HG03196 (cell line): ENCODE results near the gene BAX.

Experiments
- ATAC-seq: cut with Tn5 transposase; IDR thresholded peaks from one replicate; pipeline ENCODE4 v1.9.1; 2021; ENCODE audit not compliant: unreplicated experiment

Gene BAX

DNA sequence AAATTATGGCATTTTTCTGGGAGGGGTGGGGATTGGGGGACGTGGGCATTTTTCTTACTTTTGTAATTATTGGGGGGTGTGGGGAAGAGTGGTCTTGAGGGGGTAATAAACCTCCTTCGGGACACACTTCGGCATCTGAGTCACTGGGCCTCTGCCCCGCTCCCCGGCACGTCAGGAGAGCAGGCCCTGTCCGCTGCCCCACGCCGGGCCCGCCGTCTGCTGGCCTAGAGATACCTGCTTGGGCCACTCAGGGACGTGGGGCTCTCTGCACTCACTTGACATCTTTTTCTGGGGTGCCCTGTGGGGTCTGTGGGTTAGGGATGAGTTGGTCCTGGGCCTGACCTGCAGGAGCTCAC lies 7.0 kb downstream of the BAX start:
- no peak for ATAC-seq

DNA sequence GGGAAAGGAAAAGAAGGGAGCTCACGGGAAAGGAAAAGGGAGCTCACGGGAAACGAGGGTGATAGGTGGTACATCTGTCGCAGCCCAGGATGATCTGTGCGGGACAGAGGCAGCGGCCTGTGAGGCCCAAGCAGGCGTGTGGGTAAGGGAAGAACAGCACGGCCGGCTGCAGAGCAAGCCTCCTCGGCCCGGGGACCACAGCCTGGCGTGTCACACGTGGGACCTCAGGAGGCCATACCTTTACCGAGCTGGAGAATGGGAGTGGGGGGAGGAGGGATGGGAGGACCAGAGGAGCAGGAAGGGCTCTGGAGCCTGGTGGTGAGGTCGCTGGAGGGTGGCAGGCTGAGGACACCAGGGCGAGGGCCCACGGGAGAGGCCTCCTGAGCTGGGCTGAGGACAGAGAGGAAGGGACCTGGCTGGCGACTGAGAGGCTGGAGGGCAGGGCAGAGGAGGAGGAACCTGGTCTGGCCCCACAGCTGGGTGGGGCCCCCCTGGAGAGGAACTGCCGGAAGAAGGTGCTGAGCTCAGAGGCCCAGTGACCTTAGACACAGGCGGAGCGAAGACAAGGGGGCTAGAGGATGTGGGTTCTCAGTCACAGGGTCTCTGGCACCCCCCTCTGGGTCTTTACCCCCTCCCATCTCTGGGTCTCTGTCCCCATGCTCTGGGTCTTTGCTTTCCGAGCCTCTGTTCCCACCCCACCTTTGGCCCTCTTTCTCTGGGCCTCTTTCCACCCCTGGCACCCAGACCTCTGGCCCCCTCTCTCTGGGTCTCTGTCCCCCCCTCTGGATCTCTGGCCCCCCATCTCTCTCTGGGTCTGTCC lies 7.6 kb downstream of the BAX start:
- no peak for ATAC-seq

DNA sequence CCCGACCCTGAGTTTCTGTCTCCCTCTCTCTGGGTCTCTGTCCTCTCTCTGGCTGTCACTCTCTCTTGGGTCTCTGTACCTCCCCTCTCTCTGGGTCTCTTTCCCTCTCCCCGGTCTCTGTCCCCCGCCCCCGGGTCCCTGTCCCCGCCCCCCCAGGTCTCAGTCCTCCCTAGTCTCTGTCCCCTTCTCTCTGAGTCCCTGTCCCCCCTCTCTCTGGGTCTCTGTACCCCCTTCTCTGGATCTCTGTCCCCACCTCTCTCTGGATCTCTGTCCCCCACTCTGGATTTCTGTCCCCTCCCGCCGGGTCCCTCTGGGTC lies 8.1 kb downstream of the BAX start:
- no peak for ATAC-seq

DNA sequence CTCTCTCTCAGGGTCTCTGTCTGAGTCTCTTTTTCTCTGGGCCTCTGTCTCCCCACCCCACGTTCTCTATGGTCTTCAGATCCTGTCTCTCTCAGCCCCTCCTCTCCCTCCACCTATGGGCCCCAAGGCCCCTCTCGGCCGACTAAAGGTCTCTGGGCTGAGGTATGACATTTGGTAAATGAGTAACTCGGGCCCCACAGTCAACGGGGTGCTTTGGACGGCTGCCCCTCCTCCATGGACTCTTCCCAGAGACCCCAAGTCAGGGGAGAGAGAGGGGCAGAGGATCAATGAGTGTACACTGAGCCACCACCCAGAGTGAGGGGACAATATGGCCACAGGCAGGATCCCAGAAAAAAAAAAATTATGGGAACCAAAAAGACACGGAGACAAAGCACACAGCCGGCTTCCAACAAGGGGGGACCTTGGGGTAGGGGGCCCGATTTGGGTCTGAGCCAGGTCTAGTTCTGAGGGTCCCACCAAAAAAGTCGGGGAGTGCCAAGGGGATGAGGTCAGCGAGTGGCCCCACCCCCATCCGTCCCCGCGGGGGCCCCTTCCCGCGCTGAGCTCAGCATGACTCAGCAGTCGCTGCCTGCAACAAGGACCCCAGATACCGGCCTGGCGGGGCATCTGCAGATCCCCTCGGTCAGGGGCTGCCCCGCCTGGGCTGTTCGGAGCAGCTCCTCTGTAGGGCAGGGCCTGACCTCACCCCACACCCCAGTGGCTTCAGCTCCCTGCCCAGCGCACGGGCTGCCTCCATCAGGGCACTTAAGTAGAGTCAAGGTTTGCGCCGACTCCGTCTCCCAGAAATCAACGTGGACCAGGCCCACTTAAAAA lies 8.9 kb downstream of the BAX start:
- peak; percentile 24 for ATAC-seq

DNA sequence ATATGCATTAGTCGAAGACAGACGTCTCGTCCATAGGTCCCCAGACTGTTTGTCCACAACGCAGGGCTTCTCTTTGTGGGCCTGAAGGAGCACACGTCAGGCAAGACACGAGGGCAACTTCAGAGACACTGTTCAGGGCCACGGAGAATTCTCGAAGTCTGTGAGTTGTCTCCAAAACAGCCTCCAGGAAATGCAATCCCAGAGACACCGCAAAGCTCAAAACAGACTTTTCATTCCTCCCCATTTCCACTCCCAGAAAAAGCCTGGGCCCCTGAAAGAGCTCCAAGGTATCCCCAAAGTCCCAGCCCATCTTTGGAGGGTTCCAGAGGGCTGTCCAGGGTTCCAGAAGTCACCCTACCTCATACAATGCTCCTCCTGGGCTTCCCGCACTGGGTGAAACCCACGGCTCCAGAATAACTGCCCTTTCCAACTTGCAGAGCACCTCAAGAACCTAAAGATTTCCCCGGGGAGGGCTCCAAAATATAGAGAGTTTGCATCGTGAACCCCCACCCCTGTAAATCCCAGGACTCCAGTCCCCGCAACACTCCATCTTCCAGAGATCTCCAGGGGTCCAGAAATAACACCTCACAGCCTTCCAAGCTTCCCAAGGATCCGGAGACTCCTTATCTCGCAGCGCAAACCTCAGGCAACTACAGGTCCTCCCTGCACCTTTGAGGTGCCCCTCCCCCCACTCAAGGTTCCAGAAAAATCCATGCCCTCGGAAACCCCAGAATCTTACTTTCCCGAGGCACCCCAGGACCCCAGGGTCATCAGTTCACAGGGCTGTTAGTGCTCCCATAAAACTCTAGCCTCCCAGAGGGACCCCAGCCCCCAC lies 9.7 kb downstream of the BAX start:
- no peak for ATAC-seq

DNA sequence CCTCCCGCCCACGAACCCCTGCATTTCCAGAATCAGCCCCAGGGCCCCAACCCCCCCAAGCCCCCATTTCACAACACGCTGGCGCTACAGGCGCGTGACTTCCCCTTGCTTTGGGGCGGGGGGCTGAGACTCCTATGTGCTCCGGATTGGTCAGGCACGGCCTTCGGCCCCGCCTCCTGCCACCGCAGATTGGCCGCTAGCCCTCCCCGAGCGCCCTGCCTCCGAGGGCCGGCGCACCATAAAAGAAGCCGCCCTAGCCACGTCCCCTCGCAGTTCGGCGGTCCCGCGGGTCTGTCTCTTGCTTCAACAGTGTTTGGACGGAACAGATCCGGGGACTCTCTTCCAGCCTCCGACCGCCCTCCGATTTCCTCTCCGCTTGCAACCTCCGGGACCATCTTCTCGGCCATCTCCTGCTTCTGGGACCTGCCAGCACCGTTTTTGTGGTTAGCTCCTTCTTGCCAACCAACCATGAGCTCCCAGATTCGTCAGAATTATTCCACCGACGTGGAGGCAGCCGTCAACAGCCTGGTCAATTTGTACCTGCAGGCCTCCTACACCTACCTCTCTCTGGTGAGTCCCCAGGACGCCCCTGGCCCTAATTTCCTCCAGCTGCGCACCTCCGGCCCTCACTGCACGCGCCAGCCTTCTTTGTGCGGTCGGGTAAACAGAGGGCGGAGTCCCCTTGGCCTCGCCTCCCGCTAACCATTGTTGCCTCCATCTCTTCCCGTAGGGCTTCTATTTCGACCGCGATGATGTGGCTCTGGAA lies 10.5 kb downstream of the BAX start, which contains the start of gene FTL:
FTL (plus strand) TSS at position 270 of the 766 bp plus-strand sequence; CDS start at position 469, 199 bp downstream.
- ATAC-seq: peak; percentile 59

DNA sequence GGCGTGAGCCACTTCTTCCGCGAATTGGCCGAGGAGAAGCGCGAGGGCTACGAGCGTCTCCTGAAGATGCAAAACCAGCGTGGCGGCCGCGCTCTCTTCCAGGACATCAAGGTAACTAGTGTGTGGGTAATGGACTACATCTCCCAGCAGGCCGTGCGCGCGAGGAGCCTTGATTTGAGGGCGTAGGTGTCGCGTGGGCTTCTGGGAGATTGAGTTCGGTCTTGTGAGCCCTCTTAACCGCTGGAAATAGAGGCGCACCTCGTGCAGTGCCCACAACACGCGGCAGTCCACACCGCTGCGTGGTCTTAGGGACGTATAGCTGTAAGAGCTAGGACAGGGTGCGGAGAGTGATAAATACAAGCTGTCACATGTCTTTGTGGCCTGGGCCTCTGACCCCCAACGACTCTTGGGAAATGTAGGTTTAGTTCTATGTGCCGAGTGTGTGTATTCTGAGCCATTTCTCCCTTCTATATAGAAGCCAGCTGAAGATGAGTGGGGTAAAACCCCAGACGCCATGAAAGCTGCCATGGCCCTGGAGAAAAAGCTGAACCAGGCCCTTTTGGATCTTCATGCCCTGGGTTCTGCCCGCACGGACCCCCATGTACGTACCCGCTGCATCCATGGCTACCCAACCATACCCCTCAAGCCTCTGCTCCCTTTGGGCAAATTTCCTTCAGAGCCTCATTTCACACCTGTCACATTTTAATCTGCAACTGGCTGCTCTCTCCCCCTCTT lies 11.3 kb downstream of the BAX start:
- no peak for ATAC-seq

DNA sequence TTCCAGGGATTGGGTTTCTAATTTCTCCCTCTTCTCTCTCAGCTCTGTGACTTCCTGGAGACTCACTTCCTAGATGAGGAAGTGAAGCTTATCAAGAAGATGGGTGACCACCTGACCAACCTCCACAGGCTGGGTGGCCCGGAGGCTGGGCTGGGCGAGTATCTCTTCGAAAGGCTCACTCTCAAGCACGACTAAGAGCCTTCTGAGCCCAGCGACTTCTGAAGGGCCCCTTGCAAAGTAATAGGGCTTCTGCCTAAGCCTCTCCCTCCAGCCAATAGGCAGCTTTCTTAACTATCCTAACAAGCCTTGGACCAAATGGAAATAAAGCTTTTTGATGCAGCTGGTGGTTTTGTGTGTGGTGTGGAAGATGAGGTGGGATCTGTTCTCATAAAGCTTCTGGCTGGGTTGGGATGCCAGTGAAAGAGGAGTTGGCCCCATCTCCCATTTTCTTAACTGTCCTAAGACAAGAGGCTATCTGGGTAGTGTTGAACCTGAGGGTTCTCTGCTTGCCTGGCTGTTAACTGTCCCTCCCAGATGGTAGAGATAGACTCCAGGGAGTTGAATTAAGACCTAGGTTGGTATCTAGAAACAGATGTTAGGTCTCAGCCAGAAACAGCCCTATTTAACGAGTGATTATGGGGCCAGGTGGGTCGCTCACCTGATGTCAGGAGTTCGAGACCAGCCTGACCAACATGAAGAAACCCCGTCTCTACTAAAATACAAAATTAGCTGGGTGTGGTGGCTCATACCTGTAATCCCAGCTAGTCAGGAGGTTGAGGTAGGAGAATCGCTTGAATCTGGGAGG lies 12.1 kb downstream of the BAX start:
- no peak for ATAC-seq

DNA sequence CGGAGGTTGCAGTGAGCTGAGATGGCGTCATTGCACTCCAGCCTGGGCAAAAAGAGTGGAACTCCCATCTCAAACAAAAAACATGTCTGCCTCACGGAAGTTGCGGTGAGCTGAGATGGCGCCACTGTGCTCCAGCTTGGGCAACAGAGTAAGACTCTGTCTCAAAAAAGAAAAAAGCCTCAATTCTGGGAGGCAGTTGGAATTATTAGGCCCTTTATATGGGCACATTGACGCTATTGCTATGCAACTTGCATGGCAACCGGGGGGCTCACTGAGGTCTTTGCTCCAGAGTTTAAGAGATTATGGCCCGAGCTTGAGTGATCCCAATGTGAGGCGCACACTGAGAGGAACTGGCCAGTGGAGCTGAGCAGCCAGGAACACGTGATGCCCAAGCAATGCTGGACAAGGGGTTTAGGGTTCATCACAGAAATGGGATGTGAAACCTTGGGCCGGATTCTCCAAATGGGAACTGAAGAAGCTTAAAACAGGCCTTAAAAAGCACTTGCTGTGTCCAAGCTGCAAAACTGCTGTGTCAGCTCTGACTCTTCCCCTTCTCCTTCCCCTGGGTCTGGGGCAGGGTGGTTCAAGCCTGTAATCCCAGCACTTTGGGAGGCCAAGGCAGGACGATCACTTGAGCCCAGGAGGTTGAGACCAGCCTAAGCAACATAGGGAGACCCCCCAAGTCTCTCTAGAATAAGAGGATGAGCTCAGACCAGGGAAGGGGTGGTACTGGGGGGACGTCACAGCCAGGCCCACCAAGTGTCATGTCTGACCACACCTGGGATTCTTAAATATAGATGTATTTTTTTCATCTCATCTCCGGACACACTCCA lies 12.9 kb downstream of the BAX start:
- ATAC-seq: no peak

DNA sequence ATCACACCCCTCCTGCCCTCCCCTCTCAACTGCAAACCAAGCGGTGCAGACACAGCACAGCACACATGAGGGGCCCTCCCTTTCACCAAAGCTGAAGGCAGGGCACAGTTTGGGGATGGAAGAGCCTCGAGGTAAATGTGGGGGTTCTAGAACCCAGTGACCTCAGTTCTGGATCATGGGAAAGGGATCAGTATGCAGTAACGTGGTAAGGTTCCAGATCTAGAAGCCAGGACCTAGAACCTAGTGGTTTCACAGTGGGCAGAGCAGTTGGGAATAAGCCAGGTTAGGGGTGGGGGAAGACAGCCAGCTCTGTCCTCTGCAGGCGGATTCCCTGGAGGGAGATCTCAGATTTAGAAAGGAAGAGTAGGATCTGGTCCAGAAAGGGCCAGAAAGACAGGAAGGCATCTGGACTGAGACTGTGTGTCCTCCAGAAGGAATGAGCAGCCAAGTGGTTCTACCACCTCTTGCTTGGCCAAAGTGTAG lies 13.5 kb downstream of the BAX start:
- no peak for ATAC-seq

DNA sequence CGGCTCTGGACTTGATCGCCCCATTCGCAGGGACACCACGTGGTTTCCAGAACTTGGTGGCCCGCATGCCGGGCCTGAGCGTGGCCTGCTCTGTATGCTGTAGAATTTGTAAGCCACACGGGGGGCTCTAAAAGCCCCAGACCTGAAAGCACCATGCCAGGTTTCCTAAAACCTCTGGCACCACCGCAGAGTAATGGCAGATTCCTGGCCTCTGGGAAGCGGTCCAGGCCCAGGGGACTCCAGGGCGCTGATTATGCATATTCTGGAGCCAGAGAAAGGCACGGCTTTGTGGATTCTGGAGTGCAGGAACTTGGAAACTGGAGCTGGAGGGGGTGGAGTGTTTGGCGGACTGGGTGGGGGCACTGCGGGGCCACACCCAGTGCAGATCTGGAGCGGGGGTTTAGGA lies 14.1 kb downstream of the BAX start:
- ATAC-seq: no peak

DNA sequence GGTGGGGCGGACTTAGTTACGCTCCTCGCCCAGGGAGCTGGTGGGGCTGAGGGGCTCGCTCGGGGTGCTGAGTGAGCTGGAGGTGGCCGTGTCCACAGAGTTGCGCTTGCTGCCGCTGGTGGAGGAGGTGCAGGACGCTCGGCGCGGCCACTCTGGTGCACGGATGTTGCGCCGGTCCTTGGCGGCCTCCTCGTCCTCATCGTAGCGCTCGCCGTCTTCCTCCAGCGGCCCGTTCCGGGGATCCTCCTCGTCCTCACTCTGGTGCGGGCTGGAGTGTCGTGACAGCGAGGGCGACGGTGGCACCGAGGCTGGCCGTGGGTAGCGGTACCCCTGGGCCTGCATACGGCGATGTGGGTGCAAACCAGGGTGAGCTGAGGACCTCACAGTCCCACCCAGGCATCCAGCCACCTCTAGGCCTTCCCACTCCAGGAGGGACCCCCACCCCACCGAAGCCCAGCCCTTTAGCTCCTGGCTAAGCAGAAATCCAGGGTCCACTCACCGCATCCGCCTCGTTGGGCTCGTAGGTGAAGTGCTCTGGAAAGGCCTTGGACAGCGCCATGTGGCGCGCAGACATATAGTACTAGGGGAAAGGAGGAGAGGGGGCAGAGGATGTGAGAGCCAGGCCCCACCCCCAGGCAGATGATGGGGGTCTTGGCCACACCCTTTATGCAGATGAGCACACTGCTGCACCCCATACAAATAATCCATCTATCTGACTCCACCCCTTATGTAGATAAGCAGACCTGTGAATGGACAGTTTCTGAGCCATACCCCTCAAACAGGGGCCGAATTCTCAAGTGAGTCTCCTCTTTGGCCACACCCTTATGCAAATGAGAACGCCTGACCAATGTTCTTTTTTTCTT lies 14.8 kb downstream of the BAX start:
- no peak for ATAC-seq

DNA sequence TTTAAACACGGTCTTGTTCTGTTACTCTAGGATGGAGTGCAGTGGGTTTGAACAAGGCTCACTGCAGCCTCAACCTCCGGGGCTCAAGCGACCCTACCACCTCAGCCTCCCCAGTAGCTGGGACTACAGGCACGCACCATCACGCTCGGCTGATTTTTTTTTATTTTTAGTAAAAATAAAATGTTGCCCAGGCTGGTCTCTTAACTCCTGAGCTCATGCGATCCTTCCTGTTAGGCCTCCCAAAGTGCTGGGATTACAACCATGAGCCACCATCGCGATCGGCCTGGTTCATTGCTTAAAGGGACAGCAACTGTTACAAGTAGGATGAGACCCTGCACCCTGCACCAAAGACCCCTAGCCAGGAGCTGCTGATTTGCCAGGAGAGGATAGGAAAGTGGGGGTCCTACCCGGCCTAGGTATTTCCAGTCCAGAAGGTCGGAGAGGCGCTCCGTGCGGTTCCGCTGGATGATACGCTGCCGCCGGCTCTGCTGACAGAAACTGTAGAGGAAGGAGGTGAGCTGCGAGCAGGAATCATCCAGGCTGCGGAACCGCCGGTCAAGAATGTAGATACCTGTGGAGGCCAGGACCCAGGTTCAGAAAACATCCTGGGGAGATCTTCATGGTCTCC lies 15.6 kb downstream of the BAX start:
- ATAC-seq: no peak

DNA sequence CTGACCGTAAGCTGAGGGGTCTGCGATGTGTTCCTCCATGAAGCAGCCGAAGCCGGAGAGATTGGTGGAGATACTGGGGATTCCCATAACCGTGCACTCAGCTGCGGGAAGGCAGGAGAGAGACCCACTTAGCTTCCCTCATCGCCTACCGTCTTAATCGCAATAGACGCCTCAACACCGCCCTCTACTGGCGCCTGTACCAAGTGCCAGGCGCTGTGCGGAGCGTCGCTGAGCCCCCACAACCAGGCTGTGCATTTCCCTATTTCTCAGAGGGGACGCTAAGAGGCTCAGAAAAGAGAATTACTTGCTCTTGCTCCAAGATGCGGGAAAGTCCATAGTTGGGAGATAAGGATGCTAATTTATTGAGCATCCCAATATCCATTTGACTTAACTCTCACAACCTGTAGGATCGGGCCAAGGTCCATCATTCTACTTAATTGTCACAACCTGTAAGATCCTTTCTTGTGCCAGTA lies 16.3 kb downstream of the BAX start:
- no peak for ATAC-seq

DNA sequence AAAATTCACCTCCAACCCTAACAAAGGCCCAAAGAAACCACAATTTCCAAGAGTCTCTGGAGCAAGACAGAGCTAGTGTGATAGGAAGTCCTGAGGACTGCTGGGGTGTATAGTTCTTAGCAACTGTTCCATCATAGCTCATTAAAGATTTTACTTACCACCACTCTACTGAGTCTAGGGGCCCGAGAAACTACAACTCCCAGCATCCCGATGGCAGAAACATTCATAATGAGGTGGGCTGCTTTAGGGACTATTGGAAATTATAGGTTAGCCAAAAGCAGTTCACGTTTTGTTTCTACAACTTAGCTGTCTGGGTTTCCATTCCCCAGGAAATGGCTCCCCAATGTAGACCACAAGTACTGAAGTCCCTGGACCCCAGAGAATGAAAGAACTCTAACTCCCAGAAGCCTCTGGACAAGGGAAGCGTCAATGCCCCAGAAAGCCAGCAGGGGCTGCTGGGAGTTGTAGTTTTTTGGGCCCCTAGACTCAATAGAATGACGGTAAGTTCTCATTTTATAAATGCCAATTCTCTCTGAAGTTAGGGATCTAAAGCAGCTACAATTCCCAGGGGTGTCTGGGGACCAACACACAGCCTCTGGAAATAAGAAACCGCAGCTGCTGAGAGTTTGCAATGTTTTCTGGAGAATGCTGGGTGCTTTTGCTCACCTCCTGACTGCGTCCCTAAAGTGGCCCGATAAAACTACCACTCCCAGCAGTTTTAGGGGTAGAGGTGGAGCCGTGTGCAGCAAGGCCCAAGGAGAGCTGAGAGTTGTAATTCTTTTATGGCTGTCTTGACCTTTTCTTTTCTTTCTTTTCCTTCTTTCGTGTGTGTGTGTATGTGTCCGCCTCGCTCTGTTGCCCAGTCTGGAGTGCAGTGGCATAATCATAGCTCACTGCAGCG lies 21.5 kb downstream of the BAX start:
- no peak for ATAC-seq

DNA sequence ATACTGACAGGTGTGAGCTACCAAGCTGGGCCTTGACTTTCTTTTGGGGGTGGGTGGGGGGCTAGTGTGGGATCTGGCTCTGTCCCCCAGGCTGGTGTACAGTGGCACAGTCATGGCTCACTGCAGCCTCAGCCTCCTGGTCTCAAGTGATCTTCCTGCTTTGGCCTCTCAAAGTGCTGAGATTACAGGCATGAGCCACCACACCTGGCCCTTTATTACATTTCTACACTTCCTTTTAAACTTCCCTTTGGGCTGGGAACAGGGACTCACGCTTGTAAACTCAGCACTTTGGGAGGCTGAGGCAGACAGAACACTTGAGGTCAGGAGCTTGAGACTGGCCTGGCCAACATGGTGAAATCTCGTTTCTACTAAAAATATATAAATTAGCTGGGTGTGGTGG lies 22.4 kb downstream of the BAX start:
- no peak for ATAC-seq
